Ascending aorta (tissue), 2 donors: ENCODE measurements around the gene GPX4. TPM values are rescaled to one million over a fixed set of nuclear protein-coding genes. Genes with fewer than 3 reads are reported as not detected.

Source experiments
- DNase-seq, 2 donors: peaks; one replicate each; pipeline ENCODE4 v3.0.0-alpha.2; 2019; ENCODE audit warnings: low spot score in 2 of 2
- H3K27ac ChIP-seq, 2 donors: fragments of 200-600 bp; sonication (generic); one replicate each; pipeline ENCODE4 v1.5.1; 2016 to 2017; ENCODE audit warnings: mild to moderate bottlenecking in 1 of 2
- H3K27me3 ChIP-seq: fragments of 200-600 bp; sonication (generic); one replicate; pipeline ENCODE4 v1.5.1; 2017
- H3K36me3 ChIP-seq, 2 donors: fragments of 200-600 bp; sonication (generic); one replicate each; pipeline ENCODE4 v1.5.1; 2016
- H3K4me1 ChIP-seq, 2 donors: fragments of 200-600 bp; sonication (generic); one replicate each; pipeline ENCODE4 v1.5.1; 2016 to 2017; ENCODE audit warnings: mild to moderate bottlenecking in 1 of 2
- H3K4me3 ChIP-seq, 2 donors: fragments of 200-600 bp; sonication (generic); one replicate each; pipeline ENCODE4 v1.5.1; 2016 to 2017; ENCODE audit warnings: mild to moderate bottlenecking in 1 of 2
- H3K9me3 ChIP-seq, 2 donors: fragments of 200-600 bp; sonication (generic); one replicate each; pipeline ENCODE4 v1.5.1; 2016
- CTCF ChIP-seq, 3 experiments: fragments of 200-600 bp in 2 of 3; fragments of 450-650 bp in 1 of 3; sonication (generic) in 2 of 3; IDR thresholded peaks; one replicate each; pipeline ENCODE4 v1.5.1; 2016 to 2019; ENCODE audit warnings: antibody characterized with exemption in 3 of 3, mild to moderate bottlenecking in 1 of 3, moderate library complexity in 1 of 3
- intact Hi-C: fragments of 100-400 bp; cut with DNase I; formaldehyde crosslinking; loops from one replicate; pipeline ENCODE4 v1.15.1; 2023
- total RNA-seq: library from RNA; depleted of rRNA; stranded (reverse); fragments of >200 nt; gene quantifications from one replicate; pipeline ENCODE4 v1.1.0, GENCODE V29; 2016

The GPX4 gene
- total RNA-seq, 1 donor from 2014 or later, result 348 TPM

GRCh38 chr19:1101337-1101698 lies 2.5 kb upstream of the GPX4 start:
- no peak for DNase-seq
- H3K4me1 ChIP-seq, result peaks cover 30 to 51% of the 10 kb centered on the region in 2 donors
- H3K4me3 ChIP-seq, result no peak overlapping the region
- H3K9me3 ChIP-seq, result no peaks in the 10 kb centered on the region
- H3K27me3 ChIP-seq, result no peaks in the 10 kb centered on the region
- TF ChIP-seq CTCF (IDR thresholded peaks at IDR 0.05), result no peak
- H3K36me3 ChIP-seq, result peaks cover 6 to 8% of the 10 kb centered on the region in 2 donors
- H3K27ac ChIP-seq, result peak overlapping the region; percentile 98 to 99
- intact Hi-C loops, result no loop called here

- no peaks in the 10 kb centered on the region for H3K9me3 ChIP-seq
- H3K27me3 ChIP-seq, result no peaks in the 10 kb centered on the region
- peaks cover 30 to 51% of the 10 kb centered on the region in 2 donors for H3K4me1 ChIP-seq
- intact Hi-C loops, result loop anchor here (1.0 to 2.0 kb wide), 3 partner anchors 81 to 166 kb away; partner anchors contain the start of genes ATP5F1D, CIRBP, RNU6-2 and TMEM259
- peak overlapping the region in 1 of 2 donors; percentile 59 for H3K4me3 ChIP-seq
- H3K27ac ChIP-seq, result peak overlapping the region; percentile 98 to 99
- DNase-seq, result peak; percentile 65 to 95
- no peak for TF ChIP-seq CTCF (IDR thresholded peaks at IDR 0.05)
- H3K36me3 ChIP-seq, result peaks cover 18 to 20% of the 10 kb centered on the region in 2 donors
These were observed 1.2 kb upstream of the GPX4 start for GRCh38 chr19:1102407-1103131.

GRCh38 chr19:1103132-1103707 lies 574 bp upstream of the GPX4 start:
- Histone ChIP-seq H3K4me3 (peak overlapping the region; percentile 31 to 59), H3K9me3 (no peaks in the 10 kb centered on the region), H3K27me3 (no peaks in the 10 kb centered on the region), H3K4me1 (peaks cover 30 to 48% of the 10 kb centered on the region in 2 donors), H3K27ac (peak overlapping the region; percentile 98 to 99), H3K36me3 (peaks cover 25% of the 10 kb centered on the region in 2 donors)
- intact Hi-C loops, result loop anchor here (2.0 kb wide), 2 partner anchors 138 to 166 kb away; partner anchors contain the start of genes ATP5F1D and CIRBP
- TF ChIP-seq CTCF (IDR thresholded peaks at IDR 0.05), result no peak
- no peak for DNase-seq

DNA sequence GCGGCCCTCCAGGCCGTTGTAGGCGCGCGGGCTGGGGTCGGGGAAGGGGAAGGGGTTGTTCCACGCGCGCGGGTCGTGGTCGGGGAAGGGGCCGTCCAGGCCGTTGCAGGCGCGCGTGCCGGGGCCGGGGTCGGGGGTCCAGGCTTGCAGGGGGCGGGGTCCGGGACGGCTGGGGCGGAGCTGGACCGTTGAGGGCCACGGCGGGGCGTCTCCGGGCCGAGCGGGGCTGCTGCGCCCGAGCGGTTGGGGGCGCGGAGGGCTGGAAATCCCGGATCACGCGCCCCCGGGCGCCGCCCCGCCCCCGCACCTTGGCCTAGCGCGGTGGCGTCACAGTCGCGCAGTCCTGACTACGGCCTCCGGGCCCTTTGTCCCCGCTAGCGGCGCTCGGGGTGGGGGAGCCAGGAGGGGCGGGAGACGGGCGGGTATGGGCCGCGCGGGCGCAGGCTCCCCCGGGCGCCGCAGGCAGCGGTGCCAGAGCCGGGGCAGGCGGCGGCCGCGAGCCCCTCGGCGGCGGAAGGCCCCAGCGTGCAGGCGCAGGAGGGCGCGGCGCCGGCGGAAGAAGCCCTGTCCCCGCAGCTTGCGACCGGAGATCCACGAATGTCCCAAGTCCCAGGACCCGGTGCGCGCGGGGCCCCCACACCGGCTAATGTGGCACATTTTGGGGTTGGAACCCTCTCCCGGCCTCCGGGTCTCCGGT lies 665 bp downstream of the GPX4 start:
- H3K9me3 ChIP-seq, result no peaks in the 10 kb centered on the region
- no peaks in the 10 kb centered on the region for H3K27me3 ChIP-seq
- H3K4me1 ChIP-seq, result peaks cover 27 to 37% of the 10 kb centered on the region in 2 donors
- H3K36me3 ChIP-seq, result peaks cover 35 to 36% of the 10 kb centered on the region in 2 donors
- H3K27ac ChIP-seq, result peak overlapping the region; percentile 99
- peak overlapping the region; percentile 84 to 93 for H3K4me3 ChIP-seq
- no peak for TF ChIP-seq CTCF (IDR thresholded peaks at IDR 0.05)
- peak in 1 of 2 donors; percentile 84 for DNase-seq
- intact Hi-C loops, result no loop called here

DNA sequence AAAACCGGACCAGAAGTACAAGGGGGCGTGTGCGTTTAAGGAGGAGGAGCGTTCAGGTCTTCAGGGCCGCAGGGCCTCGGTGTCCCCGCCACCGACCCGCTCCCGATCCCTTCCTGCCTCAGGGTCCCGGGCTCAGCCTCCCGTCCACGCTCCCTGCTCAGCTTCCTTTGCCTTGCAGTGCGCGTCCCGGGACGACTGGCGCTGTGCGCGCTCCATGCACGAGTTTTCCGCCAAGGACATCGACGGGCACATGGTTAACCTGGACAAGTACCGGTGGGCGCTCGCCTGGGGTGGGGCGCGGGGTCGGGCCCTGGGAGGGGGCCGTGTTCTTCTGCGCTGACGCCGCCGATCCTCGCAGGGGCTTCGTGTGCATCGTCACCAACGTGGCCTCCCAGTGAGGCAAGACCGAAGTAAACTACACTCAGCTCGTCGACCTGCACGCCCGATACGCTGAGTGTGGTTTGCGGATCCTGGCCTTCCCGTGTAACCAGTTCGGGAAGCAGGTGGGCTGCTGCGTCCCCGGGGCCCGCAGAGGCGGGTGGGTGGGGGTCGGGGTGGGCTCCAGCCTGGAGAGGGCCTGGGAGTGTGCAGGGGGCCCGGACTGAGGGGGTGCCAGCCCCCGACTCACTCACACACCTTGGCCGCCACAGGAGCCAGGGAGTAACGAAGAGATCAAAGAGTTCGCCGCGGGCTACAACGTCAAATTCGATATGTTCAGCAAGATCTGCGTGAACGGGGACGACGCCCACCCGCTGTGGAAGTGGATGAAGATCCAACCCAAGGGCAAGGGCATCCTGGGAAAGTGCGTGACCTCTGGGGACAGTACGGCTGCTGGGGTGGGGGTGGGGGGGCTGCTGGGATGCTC lies 1.4 kb downstream of the GPX4 start:
- Histone ChIP-seq H3K4me3 (peak overlapping the region; percentile 84 to 93), H3K27me3 (no peaks in the 10 kb centered on the region), H3K36me3 (peaks cover 42 to 44% of the 10 kb centered on the region in 2 donors), H3K27ac (peak overlapping the region; percentile 99), H3K4me1 (peaks cover 27 to 31% of the 10 kb centered on the region in 2 donors), H3K9me3 (no peaks in the 10 kb centered on the region)
- DNase-seq, result no peak
- no peak for TF ChIP-seq CTCF (IDR thresholded peaks at IDR 0.05)
- intact Hi-C loops, result no loop called here
